UCSD-AML1 (cell line): ENCODE data around the gene ZNF341.
"Not testable (repeated sequence)": the region's sequence is repeated elsewhere in the genome, so short reads cannot be mapped to it uniquely, and the experiment has no call there.

Experiments
- DNase-seq: peaks from one replicate; lab custom pipeline; 2025; ENCODE audit not compliant: unreplicated experiment; lab: John Stamatoyannopoulos, UW

Gene ZNF341

DNA sequence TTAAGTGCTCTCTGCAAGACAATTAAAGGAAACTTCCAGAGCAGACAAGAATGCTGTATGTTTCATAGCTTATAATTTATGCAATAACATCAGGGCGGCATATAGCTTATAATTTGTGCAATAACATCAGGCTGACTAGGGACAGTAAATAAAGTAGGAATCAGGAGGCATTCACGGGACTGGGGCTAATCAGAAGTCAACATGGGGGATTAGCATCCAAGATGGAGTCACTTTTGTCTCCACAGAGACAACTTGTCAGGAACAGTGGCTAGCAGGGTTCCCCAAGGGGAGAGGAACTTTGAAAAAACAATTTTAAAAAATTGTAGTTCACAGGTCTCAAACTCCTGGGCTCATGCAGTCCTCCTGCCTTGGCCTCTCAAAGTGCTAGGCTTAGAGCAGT, 3.3 kb upstream of the ZNF341 start:
- no peak for DNase-seq

- no peak for DNase-seq
These were observed 2.7 kb upstream of the ZNF341 start for GRCh38 chr20:33729101-33729500.

DNA sequence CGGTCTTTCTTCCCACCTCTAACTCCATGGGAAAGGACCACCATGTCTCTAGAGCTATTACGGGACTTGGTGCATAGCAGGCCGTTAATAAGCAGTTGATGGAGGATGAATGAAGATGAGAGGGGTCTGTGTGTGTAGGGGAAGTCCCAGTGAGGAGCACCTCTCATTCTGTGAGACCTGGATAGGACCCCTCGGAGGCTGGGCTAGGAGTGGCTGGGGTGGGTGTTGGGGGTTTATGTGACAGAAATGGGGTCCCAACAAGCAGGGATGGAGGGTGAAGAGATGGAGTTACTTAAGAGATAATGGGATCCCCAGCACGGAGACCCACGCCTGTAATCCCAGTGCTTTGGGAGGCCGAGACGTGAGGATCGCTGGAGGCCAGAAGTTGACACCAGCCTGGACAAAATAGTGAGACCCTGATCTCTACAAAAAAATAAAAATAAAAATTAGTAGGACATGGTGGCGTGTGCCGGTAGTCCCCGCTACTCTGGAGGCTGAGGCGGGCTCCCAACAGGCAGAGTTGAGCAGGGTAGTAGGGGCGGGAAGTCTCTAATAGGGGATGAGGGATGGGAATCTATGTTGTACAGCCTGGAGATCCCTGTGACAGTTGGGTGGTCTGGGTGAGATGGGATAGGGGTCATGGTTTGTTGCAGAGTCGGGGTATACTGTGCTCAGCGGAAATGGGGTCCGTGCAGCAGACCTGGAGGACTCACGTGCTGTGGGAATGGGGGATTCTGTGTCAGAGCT, 677 bp upstream of the ZNF341 start:
- no peak for DNase-seq

DNA sequence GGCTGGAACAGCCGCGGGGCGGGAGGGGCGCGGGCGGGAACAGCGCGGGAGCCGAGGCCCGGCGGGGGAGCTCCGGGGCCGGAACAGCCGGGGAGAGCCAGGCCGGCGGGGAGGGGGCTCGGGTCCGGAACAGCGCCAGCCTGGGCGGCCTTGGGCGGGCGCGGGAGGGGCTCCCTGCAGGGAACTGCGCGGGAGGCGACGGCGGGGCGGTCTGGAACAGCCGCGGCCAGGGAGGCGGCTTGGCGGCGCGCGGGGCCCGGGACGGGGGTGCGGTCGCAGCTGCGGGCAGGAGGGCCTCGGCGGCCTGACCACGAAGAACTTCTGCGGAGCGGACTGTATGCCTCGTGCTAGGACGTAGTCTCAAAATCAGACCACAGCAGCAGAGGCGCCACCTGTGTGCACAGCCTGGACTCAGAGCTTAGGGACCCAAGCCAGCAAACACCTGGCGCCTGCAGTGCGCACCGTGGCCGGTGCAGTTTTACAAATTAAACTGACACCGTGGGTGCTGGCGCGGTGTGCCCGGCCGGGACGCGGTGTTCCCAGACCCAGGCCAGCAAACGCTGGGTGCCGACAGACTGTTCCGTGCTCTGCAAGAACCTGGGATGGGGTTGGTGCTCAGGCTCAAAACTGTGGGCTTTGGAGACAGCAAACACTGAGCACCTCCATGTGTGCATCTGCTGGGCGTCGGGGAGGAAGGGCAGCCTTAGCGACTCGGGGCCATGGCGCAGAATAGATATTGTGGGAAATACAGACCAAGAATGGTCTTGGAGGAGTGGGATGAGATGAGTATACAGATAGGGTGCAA, 572 bp downstream of the ZNF341 start:
- DNase-seq = no peak

DNA sequence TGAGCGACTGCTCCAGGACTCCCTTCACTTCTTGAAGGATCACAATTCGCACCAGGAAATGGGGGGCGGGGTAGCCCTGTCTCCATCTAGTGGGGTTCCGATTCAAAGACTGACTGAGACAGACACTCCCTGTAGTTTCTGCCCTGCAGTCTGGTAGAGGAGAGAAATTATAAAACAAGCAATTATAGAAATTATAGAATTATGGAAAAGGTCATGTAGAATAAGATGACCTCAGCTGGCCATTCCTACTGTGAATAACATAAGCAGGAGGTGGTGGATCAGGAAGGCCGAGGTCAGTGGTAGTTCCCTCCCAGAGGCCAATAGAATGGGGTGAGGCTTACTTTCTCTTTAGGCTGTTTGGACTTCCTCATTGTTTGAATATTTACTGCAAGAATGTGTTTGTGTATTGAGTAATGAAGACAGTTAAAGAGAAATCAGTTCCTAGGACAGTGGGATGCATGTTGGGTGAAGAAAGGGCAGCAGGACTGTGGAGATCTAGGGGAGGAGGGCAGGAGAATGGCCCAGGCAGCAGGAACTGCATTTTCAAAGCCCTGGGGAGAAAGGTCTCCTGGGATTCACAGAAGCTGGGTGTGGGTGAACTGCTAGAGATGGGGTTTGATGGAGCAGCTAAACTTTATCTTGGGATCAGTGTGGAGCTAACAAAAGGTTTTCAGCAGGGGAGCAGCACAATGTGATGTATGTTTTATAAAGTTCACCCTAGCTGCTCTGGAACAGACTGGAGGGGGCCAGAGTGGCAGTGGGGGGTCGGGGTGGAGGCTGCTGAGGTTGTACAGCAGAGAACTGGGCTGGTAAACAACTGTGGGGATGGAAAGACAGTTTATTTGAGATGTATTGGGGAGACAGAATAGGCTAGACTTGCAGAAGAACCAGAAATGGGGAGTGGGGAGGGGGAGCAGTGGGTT, 2.1 kb downstream of the ZNF341 start:
- no peak for DNase-seq

- no peak for DNase-seq
These were observed 5.2 kb downstream of the ZNF341 start for GRCh38 chr20:33736962-33737361.

DNA sequence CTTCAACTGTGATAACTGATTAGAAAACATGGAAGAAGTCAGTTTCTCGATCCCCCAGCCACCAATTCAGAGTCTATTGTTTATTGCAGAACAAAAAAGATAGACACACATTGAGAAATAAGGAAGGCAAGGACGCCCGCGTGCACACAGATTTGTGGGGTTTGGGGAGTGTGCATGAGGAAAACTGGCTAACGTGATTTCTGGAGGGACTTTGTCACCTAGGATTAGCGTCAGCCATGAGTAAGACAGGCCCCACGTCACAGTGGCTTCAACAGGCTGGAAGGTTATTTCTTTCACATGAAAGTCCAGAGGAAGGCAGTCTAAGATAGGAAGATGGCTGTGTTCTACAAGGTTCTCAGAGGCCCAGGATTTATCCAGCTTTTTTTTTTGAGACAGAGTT, 7.7 kb downstream of the ZNF341 start:
- DNase-seq = no peak

GRCh38 chr20:33740189-33740588, 8.4 kb downstream of the ZNF341 start:
- no peak for DNase-seq

DNA sequence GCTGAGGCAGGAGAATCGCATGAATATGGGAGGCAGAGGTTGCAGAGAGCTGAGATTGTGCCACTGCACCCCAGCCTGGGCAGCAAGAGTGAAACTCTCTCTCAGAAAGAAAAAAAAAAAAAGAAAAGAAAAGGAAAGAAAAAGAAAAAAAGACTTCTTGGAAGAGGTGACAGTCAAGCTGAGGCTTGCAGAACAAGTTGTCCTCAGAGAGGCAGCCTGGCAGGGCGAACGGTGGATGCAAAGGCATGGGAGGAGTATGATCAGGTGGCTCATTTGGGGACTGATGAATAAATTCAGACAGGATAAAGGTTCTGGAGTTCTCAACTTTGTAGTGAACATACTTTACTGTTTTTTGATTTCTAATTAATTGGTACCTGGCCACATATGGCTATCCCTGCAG, 12.4 kb downstream of the ZNF341 start:
- DNase-seq = no peak

DNA sequence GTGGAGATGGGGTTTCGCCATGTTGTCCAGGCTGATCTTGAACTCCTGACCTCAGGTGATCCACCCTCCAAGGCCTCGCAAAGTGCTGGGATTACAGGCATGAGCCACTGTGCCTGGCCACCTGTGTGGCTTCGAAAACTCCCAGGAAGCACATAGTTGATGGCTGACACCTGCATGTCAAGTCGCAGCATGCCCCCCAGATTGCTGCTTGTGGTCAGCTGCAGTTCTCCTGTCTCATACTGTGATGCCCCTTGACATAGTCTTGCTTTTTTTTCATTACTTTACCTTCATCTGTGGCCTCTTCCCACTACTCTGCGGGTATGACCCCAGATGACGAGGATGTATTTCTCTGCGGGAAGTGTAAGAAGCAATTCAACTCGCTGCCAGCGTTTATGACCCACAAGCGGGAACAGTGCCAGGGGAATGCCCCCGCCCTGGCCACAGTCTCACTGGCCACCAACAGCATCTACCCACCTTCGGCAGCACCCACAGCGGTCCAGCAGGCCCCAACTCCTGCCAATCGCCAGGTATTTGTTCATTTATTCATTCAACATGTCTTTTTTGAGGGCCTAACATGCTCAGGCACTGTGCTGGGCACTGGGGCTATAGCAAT, 13.1 kb downstream of the ZNF341 start:
- no peak for DNase-seq

GRCh38 chr20:33746325-33746998, 14.7 kb downstream of the ZNF341 start:
- no peak for DNase-seq

GRCh38 chr20:33751775-33752174, 20.0 kb downstream of the ZNF341 start:
- no peak for DNase-seq

GRCh38 chr20:33753143-33753542, 21.3 kb downstream of the ZNF341 start:
- DNase-seq = no peak

- DNase-seq = no peak
These were observed 22.0 kb downstream of the ZNF341 start for GRCh38 chr20:33753763-33754162.

DNA sequence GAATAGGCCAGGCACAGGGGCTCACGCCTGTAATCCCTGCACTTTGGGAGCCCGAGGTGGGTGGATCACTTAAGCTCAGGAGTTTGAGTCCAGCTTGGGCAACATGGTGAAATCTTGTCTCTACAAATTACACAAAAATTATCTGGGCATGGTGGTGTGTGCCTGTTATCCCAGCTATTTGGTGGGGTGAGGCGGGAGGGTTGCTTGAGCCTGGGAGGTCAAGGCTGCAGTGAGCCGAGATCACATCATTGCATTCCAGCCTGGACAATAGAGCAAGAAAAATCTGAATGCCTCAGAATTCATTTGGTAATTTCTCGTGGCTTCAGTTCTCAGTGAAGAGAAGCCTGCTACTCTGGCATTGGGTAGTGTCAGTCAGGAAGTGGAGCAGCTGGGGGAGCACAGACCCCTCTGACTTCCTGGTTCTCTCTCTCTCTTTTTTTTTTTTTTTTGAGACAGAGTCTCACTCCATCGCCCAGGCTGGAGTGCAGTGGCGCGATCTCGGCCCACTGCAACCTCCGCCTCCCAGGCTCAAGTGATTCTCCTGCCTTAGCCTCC, 24.2 kb downstream of the ZNF341 start:
- not testable (repeated sequence) for DNase-seq

DNA sequence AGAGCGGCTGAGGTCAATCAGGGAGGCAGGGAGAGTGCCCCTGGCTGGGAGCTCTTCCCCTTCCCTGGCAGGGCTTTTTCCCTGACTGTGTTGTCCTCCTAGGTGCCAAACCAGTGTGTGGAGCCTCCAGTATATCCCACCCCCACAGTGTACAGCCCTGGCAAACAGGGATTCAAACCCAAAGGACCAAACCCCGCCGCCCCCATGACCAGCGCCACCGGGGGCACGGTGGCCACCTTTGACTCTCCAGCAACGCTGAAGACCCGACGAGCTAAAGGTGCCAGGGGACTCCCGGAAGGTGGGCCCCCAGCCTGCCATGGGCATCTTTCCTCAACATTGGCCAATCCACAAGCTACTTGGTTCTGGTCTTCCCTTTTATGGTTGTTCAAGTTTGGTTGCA, 25.2 kb downstream of the ZNF341 start:
- no peak for DNase-seq

DNA sequence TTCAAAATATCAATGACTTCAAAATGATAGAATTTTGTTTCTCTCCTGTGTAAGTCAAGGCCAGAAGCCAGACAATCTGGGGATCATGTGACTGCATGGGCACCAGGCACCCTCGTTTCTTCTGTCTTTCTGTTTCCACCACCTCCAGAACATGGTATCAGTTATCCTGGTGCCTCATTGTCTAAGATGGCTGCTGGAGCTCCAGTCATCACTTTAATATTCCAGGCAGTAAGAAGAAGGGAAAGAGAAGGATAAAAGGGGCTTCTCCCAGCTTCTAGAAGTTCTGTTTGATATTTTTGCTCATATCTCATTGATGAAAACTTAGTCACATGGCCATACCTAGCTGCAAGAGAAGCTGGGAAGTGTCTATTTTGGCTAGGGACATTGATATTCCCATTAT, 25.7 kb downstream of the ZNF341 start:
- no peak for DNase-seq

GRCh38 chr20:33761698-33762250, 30.0 kb downstream of the ZNF341 start:
- DNase-seq = no peak

DNA sequence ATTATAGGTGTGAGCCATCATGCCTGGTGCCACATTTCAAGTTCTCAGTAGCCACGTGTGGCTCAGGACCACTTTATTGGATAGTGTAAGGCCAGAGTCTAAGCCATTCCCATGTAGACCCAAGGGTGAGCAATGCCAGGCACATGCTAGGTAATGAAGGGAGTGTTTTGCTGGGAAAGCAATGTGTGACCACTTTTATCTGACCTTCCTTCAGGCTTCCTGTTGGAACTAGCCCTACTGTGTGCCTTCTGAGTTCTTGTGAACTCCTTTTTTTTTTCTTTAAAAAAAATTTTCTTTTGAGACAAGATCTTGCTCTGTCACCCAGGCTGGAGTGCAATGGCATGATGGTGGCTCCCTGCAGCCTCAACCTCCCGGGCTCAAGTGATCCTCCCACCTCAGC, 33.3 kb downstream of the ZNF341 start:
- no peak for DNase-seq

DNA sequence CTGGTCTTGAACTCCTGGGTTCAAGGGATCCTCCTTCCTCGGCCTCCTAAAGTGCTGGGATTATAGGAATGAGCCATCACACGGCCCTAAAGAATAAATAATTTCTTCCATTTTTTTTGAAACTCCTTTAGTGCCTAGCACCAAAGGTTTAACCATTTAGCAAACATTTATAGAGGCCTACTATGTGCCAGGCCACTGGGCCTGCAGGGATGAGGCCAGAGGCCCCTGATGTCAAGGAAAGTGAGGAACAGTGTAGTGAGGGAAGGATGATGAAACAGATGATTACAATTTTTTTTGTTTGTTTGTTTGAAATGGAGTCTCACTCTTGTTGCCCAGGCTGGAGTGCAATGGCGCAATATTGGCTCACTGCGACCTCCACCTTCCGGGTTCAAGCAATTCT, 33.8 kb downstream of the ZNF341 start:
- no peak for DNase-seq
